ENCODE data around the gene MPO. TPM values are rescaled to one million over a fixed set of nuclear protein-coding genes. Genes with fewer than 3 reads are reported as not detected.
A peak's percentile ranks its signal among the peaks of the same experiment; 100 is the strongest.

The MPO gene
- total and polyA plus RNA-seq, 2 of the 8 experiments (the other 6 are each of a cell fraction or from before 2014, with no cell fraction given), result 0.06 to 0.74 TPM

DNA sequence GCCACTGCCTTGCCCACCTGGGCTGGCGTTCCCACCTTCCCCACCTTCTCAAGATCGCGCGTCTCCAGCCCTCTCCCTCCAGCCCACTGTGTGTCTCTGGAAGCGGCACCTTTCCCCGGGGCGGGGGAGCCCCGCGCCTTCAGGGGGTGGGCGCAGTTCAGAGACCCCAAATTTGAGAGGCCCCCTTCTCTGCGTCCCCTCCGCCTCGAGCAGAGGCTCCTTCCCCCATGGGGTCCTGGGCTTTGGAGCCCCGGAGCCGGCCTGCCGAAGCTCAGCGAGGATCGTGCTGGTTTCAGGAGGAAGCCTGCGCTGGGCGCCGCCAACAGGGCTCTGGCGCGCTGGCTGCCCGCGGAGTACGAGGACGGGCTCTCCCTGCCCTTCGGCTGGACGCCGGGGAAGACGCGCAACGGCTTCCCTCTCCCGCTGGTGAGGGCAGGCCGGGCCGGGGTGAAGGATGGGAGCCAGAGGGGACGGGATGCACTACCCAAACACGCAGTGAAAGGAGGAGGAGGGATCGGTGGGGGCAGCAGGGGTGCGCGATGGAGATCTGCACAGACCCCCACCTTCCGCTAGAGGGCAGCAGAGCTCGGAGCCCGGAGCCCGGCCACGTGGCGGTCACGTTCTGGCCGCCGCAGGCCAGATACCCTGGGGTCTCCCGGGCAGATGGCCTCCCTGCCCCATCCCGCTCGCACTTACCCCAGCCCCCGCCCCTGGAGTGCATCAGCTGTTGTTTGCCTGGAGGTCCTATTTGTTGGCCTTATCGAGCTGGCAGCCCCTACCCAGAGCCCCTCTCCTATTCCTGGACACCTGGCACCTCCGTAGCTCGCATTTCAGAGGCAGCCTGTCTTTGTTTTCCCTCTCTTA, 31.2 kb downstream of the MPO start (continued):
- TF ChIP-seq, protein P1, sequence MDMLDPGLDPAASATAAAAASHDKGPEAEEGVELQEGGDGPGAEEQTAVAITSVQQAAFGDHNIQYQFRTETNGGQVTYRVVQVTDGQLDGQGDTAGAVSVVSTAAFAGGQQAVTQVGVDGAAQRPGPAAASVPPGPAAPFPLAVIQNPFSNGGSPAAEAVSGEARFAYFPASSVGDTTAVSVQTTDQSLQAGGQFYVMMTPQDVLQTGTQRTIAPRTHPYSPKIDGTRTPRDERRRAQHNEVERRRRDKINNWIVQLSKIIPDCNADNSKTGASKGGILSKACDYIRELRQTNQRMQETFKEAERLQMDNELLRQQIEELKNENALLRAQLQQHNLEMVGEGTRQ (IDR thresholded peaks at IDR 0.05; ENCODE audit: low read length), result peak; percentile 74
- TF ChIP-seq SIN3A (conservative IDR thresholded peaks at IDR 0.05 in 1 of 2, IDR thresholded peaks at IDR 0.05 in 1 of 2; ENCODE audit: low read depth in 1 of 2, low read length in 2 of 2), result no peak
- peak; percentile 100 for TF ChIP-seq KDM4A (IDR thresholded peaks at IDR 0.05; ENCODE audit: low read depth, low read length, severe bottlenecking)
- TF ChIP-seq RNF2 (IDR thresholded peaks at IDR 0.05; ENCODE audit: borderline replicate concordance, low read depth, low read length, missing control alignments, poor library complexity, severe bottlenecking), result peak; percentile 53
- TF ChIP-seq CHD2 (IDR thresholded peaks at IDR 0.05; ENCODE audit: low read length), result no peak
- peak; percentile 65; the same call in 1 of the 2 replicates for TF ChIP-seq GTF2F1 (IDR thresholded peaks at IDR 0.05; ENCODE audit: borderline replicate concordance, low read depth, low read length)
- no peak; the same call in 1 of the 2 replicates for TF ChIP-seq PHF8 (conservative IDR thresholded peaks at IDR 0.05; ENCODE audit: low read depth, low read length)
- no peak for TF ChIP-seq TAF7 (optimal IDR thresholded peaks at IDR 0.05; ENCODE audit: borderline replicate concordance, low read depth, low read length)
- no peak for TF ChIP-seq POU5F1 (IDR thresholded peaks at IDR 0.05; ENCODE audit: low read depth, low read length)
- TF ChIP-seq SIRT6 (IDR thresholded peaks at IDR 0.05; ENCODE audit: low read length), result no peak
- TF ChIP-seq EZH2 (IDR thresholded peaks at IDR 0.05; ENCODE audit: low read depth, low read length, severe bottlenecking), result peak; percentile 74
- peak; percentile 63 to 66 for TF ChIP-seq RAD21 (IDR thresholded peaks at IDR 0.05 in 1 of 2, conservative IDR thresholded peaks at IDR 0.05 in 1 of 2; ENCODE audit: low read depth in 2 of 2, low read length in 2 of 2)
- no peak for TF ChIP-seq SAP30 (IDR thresholded peaks at IDR 0.05; ENCODE audit: insufficient read depth, insufficient replicate concordance, low read length)
- no peak for TF ChIP-seq GABPA (IDR thresholded peaks at IDR 0.05; ENCODE audit: borderline replicate concordance, insufficient read depth, low read length)
- TF ChIP-seq, protein P2, sequence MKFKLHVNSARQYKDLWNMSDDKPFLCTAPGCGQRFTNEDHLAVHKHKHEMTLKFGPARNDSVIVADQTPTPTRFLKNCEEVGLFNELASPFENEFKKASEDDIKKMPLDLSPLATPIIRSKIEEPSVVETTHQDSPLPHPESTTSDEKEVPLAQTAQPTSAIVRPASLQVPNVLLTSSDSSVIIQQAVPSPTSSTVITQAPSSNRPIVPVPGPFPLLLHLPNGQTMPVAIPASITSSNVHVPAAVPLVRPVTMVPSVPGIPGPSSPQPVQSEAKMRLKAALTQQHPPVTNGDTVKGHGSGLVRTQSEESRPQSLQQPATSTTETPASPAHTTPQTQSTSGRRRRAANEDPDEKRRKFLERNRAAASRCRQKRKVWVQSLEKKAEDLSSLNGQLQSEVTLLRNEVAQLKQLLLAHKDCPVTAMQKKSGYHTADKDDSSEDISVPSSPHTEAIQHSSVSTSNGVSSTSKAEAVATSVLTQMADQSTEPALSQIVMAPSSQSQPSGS (IDR thresholded peaks at IDR 0.05; ENCODE audit: low read length), result no peak
- TF ChIP-seq RBBP5 (IDR thresholded peaks at IDR 0.05; ENCODE audit: borderline replicate concordance, low read depth, low read length), result peak; percentile 44; the same call in 1 of the 2 replicates
- TF ChIP-seq, protein P3, sequence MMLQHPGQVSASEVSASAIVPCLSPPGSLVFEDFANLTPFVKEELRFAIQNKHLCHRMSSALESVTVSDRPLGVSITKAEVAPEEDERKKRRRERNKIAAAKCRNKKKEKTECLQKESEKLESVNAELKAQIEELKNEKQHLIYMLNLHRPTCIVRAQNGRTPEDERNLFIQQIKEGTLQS (IDR thresholded peaks at IDR 0.05; ENCODE audit: insufficient read depth, low read depth, low read length), result peak; percentile 51; the same call in 1 of the 2 replicates
